Activated CD4-positive, alpha-beta T cell treated with anti-CD3 and anti-CD28 coated beads, Interleukin-2, amount 50 U/mL, for 1 hour (primary cell): ENCODE data around the gene COLQ.
"Not testable (repeated sequence)": the region's sequence is repeated elsewhere in the genome, so short reads cannot be mapped to it uniquely, and the experiment has no call there.

Experiments
- DNase-seq: peaks from one replicate; pipeline ENCODE4 v3.0.0-alpha.2; 2020

Gene COLQ

GRCh38 chr3:15410966-15411365 lies 110.5 kb downstream of the COLQ start:
- not testable (repeated sequence) for DNase-seq

DNA sequence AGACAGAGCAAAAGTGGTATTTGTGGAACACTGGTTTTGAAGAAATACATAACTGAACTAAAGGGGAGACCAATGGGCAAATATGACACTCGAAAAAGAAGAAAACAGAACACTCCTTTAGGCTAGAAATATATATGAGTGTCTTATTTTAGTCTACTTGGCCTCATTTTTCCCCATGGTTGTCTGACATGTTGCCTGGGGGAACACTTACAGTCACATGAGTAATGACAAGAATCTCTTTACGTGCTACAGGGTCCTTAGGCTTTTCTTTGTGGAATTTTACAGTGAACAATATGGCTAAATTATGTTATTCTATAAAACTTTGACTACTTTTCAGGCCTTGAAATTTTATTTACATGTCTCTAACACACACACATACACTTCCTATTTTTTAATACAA lies 111.7 kb downstream of the COLQ start:
- no peak for DNase-seq

DNA sequence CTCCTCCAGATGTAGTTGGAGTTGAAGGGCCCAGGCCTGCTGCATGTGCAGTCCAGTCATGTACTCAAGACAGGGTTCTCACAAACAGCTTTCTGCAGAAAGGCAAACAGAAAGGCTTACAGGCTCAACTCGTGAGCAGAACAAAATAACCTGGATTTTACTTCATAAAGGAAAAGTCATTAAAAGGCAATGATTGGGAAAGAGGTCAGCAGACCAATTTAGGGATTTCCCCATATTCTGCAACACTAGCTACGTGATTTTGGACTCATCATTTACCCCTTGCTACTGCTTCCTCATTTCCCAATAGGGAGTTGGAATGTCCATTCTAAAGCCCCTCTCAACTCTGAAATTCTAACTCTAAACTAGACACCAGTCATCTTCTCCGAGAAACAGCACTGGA lies 112.3 kb downstream of the COLQ start:
- DNase-seq, result no peak

GRCh38 chr3:15405448-15406050 lies 116.0 kb downstream of the COLQ start:
- no peak for DNase-seq

GRCh38 chr3:15404767-15405166 lies 116.7 kb downstream of the COLQ start:
- no peak for DNase-seq

DNA sequence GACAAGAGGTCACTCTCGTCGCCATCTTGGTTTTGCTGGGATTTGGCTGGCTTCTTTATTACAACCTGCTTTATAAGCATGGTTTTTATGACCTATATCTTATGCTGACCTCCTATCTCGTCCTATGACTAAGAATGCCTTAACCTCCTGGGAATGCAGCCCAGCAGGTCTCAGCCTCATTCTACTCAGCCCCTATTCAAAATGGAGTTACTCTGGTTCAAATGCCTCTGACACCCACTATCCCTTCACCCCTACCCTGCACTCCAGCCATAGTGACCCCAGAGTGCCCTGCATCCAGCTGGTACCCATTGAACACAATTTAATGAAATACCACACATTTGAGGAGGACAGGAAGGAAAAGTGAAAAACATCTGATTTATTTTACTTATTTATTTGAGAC lies 117.5 kb downstream of the COLQ start:
- DNase-seq, result no peak

- DNase-seq, result no peak
Measured at GRCh38 chr3:15403495-15403894, 118.0 kb downstream of the COLQ start.

GRCh38 chr3:15401936-15402335 lies 119.6 kb downstream of the COLQ start:
- no peak for DNase-seq
